Mesenchymal stem cell (in vitro differentiated cells and primary cell): Measurements from ENCODE around the gene NUMA1.

Source experiments
- DNase-seq: peaks from one replicate; pipeline ENCODE4 v3.0.0-alpha.2; 2013
- H2AFZ ChIP-seq: one replicate; pipeline ENCODE4 v1.6.1; 2013; ENCODE audit warnings: low read depth, mild to moderate bottlenecking, control low read depth, inconsistent platforms, low read length, moderate library complexity
- H2AK5ac ChIP-seq: 2 replicates; pipeline ENCODE4 v1.6.1; 2013; ENCODE audit warnings: low read length, moderate library complexity, mild to moderate bottlenecking, inconsistent platforms; ENCODE audit not compliant: severe bottlenecking
- H2BK120ac ChIP-seq: one replicate; pipeline ENCODE4 v1.6.1; 2013; ENCODE audit warnings: low read depth, mild to moderate bottlenecking, inconsistent platforms, low read length, moderate library complexity
- H2BK12ac ChIP-seq, 2 experiments: one replicate each; pipeline ENCODE4 v1.6.1; 2013; ENCODE audit warnings: inconsistent platforms in 2 of 2, low read length in 2 of 2, mild to moderate bottlenecking in 2 of 2, moderate library complexity in 2 of 2, control low read depth in 1 of 2
- H2BK15ac ChIP-seq: one replicate; pipeline ENCODE4 v1.6.1; 2013; ENCODE audit warnings: mild to moderate bottlenecking, low read depth, inconsistent platforms; ENCODE audit not compliant: poor library complexity, severe bottlenecking
- H2BK5ac ChIP-seq: 2 replicates; pipeline ENCODE4 v1.6.1; 2013; ENCODE audit warnings: low read depth, mild to moderate bottlenecking, low read length, control low read depth, inconsistent platforms; ENCODE audit not compliant: poor library complexity, severe bottlenecking
- H3K14ac ChIP-seq, 2 experiments: one replicate each; pipeline ENCODE4 v1.6.1; 2013; ENCODE audit warnings: inconsistent platforms in 2 of 2, low read length in 2 of 2, control low read depth in 1 of 2, mild to moderate bottlenecking in 1 of 2, moderate library complexity in 1 of 2
- H3K18ac ChIP-seq, 2 experiments: one replicate each; pipeline ENCODE4 v1.6.1; 2013; ENCODE audit warnings: inconsistent platforms in 2 of 2, low read length in 2 of 2, control low read depth in 1 of 2, low read depth in 1 of 2, mild to moderate bottlenecking in 1 of 2
- H3K23ac ChIP-seq, 2 experiments: one replicate each; pipeline ENCODE4 v1.6.1; 2013; ENCODE audit warnings: inconsistent platforms in 2 of 2, low read length in 2 of 2, mild to moderate bottlenecking in 2 of 2, moderate library complexity in 2 of 2, control low read depth in 1 of 2
- H3K27ac ChIP-seq: 2 replicates; pipeline ENCODE4 v1.5.1; 2013; ENCODE audit warnings: mild to moderate bottlenecking, moderate library complexity, low read length, control low read depth, inconsistent platforms; ENCODE audit not compliant: poor library complexity, severe bottlenecking
- H3K27me3 ChIP-seq, 2 experiments: 2 replicates each; pipeline versions ENCODE4 v1.6.1 to v1.7.0; 2013; ENCODE audit warnings: low read length in 2 of 2, mild to moderate bottlenecking in 2 of 2, moderate library complexity in 2 of 2, control low read depth in 1 of 2, inconsistent platforms in 1 of 2; ENCODE audit not compliant: control insufficient read depth in 1 of 2, insufficient read depth in 1 of 2
- H3K36me3 ChIP-seq, 2 experiments: 2 replicates each; pipeline versions ENCODE4 v1.6.1 to v1.7.0; 2013; ENCODE audit warnings: low read length in 2 of 2, control low read depth in 1 of 2, inconsistent platforms in 1 of 2, low read depth in 1 of 2, mild to moderate bottlenecking in 1 of 2; ENCODE audit not compliant: insufficient read depth in 2 of 2, control insufficient read depth in 1 of 2
- H3K4ac ChIP-seq, 2 experiments: one replicate each; pipeline ENCODE4 v1.6.1; 2013; ENCODE audit warnings: inconsistent platforms in 2 of 2, low read length in 2 of 2, mild to moderate bottlenecking in 2 of 2, moderate library complexity in 2 of 2, control low read depth in 1 of 2, low read depth in 1 of 2
- H3K4me1 ChIP-seq: 2 replicates; pipeline ENCODE4 v1.6.1; 2013; ENCODE audit warnings: low read depth, low read length, control low read depth; ENCODE audit not compliant: control insufficient read depth, insufficient read depth
- H3K4me2 ChIP-seq: 2 replicates; pipeline ENCODE4 v1.6.1; 2013; ENCODE audit warnings: low read length, mild to moderate bottlenecking, inconsistent platforms; ENCODE audit not compliant: poor library complexity, severe bottlenecking
- H3K4me3 ChIP-seq, 2 experiments: 2 replicates each; pipeline versions ENCODE4 v1.5.1 to v1.7.0; 2013; ENCODE audit warnings: low read length in 2 of 2, mild to moderate bottlenecking in 2 of 2, control low read depth in 1 of 2, low read depth in 1 of 2; ENCODE audit not compliant: insufficient read depth in 1 of 2
- H3K79me1 ChIP-seq: replicated peaks from 2 replicates; pipeline ENCODE4 v1.6.1; 2013; ENCODE audit warnings: mild to moderate bottlenecking, control low read depth, low read length, inconsistent platforms; ENCODE audit not compliant: poor library complexity, severe bottlenecking
- H3K9ac ChIP-seq: 2 replicates; pipeline ENCODE4 v1.7.0; 2013; ENCODE audit warnings: mild to moderate bottlenecking, low read length, moderate library complexity
- H3K9me3 ChIP-seq: 2 replicates; pipeline ENCODE4 v1.7.0; 2013; ENCODE audit warnings: mild to moderate bottlenecking, low read length; ENCODE audit not compliant: control insufficient read depth
- H4K8ac ChIP-seq: one replicate; pipeline ENCODE4 v1.6.1; 2013; ENCODE audit warnings: inconsistent platforms, mild to moderate bottlenecking, low read length, moderate library complexity
- H4K91ac ChIP-seq: one replicate; pipeline ENCODE4 v1.6.1; 2013; ENCODE audit warnings: mild to moderate bottlenecking, low read length, inconsistent platforms
- WGBS: methylation state at CpG from one replicate; pipeline ENCODE4 v1.1.7; 2013; ENCODE audit warnings: mixed read lengths; 5-methylcytosine and 5-hydroxymethylcytosine counted together

NUMA1 gene

DNA sequence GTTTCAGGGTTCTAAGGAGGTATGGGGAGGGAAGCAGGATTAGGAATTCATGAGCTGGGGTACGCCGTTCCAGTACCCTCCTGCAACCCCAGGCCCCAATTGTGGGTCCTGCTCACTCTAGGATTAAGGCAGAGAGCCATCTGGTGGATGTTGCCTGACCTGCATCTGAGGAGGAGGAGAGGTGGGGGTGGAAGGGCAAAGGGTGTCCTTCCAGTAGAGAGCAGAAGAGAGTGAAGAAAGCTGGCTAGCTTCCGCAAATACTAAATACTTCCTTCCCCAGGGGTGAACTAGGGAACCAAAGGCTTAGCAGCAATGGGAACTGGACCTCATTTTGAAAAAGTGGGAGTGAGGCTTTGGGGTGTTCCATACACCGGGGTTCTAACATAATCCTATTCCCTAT is 10.9 kb upstream of the NUMA1 start:
- WGBS: 67% methylated on average over 3 of the region's 4 CpGs
- no peak overlapping the region for H4K8ac ChIP-seq

DNA sequence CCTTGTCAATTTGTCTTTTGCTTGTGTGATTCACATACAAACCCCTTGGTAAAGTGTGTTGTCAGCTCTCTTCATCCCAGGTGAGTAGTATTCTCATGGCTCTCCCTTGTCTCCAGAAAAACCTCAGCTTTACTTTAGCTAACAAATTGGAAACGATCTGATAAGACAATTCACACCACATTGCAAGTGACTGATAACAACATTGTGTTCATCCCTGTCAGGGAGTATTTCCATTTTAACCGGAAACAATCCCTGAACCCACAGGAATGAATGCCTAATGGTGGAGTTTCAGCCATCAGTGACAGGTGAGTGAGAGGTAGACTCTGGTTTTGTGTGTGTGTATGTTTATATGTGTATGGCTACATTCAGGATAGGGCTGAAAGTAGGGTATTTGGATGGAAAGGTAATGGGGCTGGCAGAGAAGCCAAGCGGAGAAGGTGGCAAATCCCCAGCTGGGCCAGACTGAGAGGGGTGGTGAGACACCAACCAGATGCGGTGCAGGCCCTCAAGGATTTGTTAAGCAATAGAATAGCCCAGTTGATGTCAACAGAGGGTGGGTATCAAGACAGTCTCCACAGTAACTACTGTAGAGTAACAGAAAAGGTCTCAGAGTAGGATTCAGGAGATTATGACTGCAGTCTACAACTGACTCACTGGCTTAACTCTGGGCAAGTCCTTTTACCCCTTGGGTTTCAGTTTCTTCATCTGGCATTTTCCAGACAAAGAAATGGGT is 7.9 kb upstream of the NUMA1 start:
- 92% methylated on average over 4 of the region's 4 CpGs for WGBS
- DNase-seq: peak; percentile 34
- H3K18ac ChIP-seq: no peak overlapping the region

More for the DNA sequence above, 10.9 kb upstream of the NUMA1 start:
- Histone ChIP-seq H2BK5ac (no peak overlapping the region), H3K36me3 (peaks cover 20 to 59% of the 10 kb centered on the region in 2 experiments), H3K9me3 (no peaks in the 10 kb centered on the region), H3K27me3 (no peaks in the 10 kb centered on the region), H2BK12ac (no peak overlapping the region), H3K4ac (no peak overlapping the region), H3K4me2 (no peak overlapping the region), H2BK15ac (no peak overlapping the region), H3K9ac (peak overlapping the region; percentile 46), H3K4me3 (no peak overlapping the region), H2AK5ac (no peak overlapping the region), H3K4me1 (peaks cover 2% of the 10 kb centered on the region), H2BK120ac (no peak overlapping the region), H2AFZ (no peak overlapping the region), H3K27ac (no peak overlapping the region), H3K18ac (no peak overlapping the region), H3K23ac (no peak overlapping the region), H4K91ac (no peak overlapping the region), H3K14ac (no peak overlapping the region), H3K79me1 (peaks cover 23% of the 10 kb centered on the region)
- peak; percentile 72 for DNase-seq

DNA sequence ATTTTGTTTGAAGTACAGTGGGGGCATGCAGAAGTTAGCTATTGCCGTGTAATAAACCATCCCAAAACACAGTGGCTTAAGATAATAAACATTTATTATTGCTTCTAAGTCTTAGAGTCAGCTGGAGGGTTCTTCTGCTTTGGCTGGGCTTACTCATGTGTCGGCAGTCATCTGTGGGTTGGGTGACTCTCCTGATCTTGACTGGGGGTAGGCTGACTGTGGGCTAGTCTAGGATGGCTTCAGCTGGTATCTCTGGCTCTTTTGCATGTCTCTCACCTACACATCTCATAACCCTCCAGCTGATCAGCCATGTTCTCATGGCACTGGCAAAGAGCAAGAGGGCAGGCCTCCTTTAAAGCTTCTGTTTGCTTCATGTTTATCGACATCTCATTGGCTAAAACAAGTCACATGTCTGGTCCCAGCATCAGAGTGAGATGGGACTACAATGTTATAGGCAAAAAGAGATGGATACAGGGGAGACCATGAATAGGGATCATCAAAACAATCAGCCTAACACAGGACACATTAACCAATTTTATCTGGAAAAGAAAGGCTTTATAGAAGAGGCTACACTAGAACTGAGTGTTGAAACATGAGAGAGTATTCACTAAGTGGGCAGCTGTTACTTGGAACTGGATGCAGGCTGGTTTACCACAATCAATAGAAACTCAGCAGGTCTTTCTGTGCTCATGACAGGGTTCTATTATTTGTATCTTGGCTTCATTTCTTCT is 5.4 kb upstream of the NUMA1 start:
- no peak overlapping the region for H2AFZ ChIP-seq
- H2BK15ac ChIP-seq: no peak overlapping the region
- no peaks in the 10 kb centered on the region for H3K9me3 ChIP-seq
- H3K4me3 ChIP-seq: no peak overlapping the region
- peaks cover 6 to 46% of the 10 kb centered on the region in 2 experiments for H3K36me3 ChIP-seq
- H4K8ac ChIP-seq: no peak overlapping the region
- no peak overlapping the region for H3K23ac ChIP-seq
- no peak overlapping the region for H3K18ac ChIP-seq
- H2BK5ac ChIP-seq: no peak overlapping the region
- no peak overlapping the region for H3K9ac ChIP-seq
- peaks cover 2% of the 10 kb centered on the region for H3K4me1 ChIP-seq
- H3K14ac ChIP-seq: no peak overlapping the region
- no peak overlapping the region for H2BK120ac ChIP-seq
- no peak overlapping the region for H2BK12ac ChIP-seq
- WGBS: 100% methylated on average over 1 of the region's 3 CpGs
- H3K27ac ChIP-seq: no peak overlapping the region
- peaks cover 19% of the 10 kb centered on the region for H3K79me1 ChIP-seq
- no peak overlapping the region for H3K4me2 ChIP-seq
- DNase-seq: no peak
- H2AK5ac ChIP-seq: no peak overlapping the region
- H3K4ac ChIP-seq: no peak overlapping the region
- H4K91ac ChIP-seq: no peak overlapping the region
- H3K27me3 ChIP-seq: no peaks in the 10 kb centered on the region

More for the DNA sequence above, 7.9 kb upstream of the NUMA1 start:
- no peaks in the 10 kb centered on the region for H3K27me3 ChIP-seq
- H3K9ac ChIP-seq: peak overlapping the region; percentile 62
- no peak overlapping the region for H3K4me3 ChIP-seq
- H3K4me2 ChIP-seq: no peak overlapping the region
- no peak overlapping the region for H4K91ac ChIP-seq
- H3K4me1 ChIP-seq: peaks cover 2% of the 10 kb centered on the region
- H2BK15ac ChIP-seq: no peak overlapping the region
- no peak overlapping the region for H3K4ac ChIP-seq
- peaks cover 8 to 52% of the 10 kb centered on the region in 2 experiments for H3K36me3 ChIP-seq
- H2BK120ac ChIP-seq: no peak overlapping the region
- no peak overlapping the region for H4K8ac ChIP-seq
- no peak overlapping the region for H3K14ac ChIP-seq
- H3K27ac ChIP-seq: no peak overlapping the region
- H2BK5ac ChIP-seq: no peak overlapping the region
- peaks cover 19% of the 10 kb centered on the region for H3K79me1 ChIP-seq
- no peak overlapping the region for H3K23ac ChIP-seq
- no peak overlapping the region for H2AK5ac ChIP-seq
- no peak overlapping the region for H2BK12ac ChIP-seq
- no peak overlapping the region for H2AFZ ChIP-seq
- H3K9me3 ChIP-seq: no peaks in the 10 kb centered on the region

DNA sequence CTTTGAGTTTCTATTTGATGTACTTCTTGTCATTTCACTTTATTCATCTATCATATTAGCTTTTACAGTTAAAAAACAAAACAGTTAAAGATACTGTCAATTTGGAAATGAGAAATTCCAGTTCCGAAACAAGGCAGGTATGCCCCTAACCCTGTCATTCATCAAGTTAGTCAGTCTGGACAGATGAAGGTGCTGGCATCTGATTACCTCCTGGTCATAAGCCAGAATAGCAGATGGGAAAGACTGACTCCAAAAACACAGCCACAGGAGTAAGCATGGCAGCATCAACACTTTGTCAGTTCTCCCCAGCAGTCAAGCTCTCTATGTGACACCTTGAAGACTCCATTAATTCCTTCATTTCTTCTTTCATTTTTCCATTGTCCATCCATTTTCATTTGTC is 4.6 kb upstream of the NUMA1 start:
- WGBS: 100% methylated on average over 1 of the region's 1 CpG
- Histone ChIP-seq H3K9ac (no peak overlapping the region), H3K79me1 (peaks cover 11% of the 10 kb centered on the region), H2AK5ac (no peak overlapping the region), H4K91ac (no peak overlapping the region), H2BK15ac (no peak overlapping the region), H3K18ac (no peak overlapping the region), H3K36me3 (peaks cover 6 to 38% of the 10 kb centered on the region in 2 experiments), H3K9me3 (no peaks in the 10 kb centered on the region), H3K4ac (no peak overlapping the region), H3K27ac (no peak overlapping the region), H3K27me3 (no peaks in the 10 kb centered on the region), H3K4me3 (no peak overlapping the region), H2BK12ac (no peak overlapping the region), H4K8ac (no peak overlapping the region), H2AFZ (no peak overlapping the region), H3K4me1 (peaks cover 2% of the 10 kb centered on the region), H2BK120ac (no peak overlapping the region), H3K4me2 (no peak overlapping the region), H3K14ac (no peak overlapping the region), H3K23ac (no peak overlapping the region), H2BK5ac (no peak overlapping the region)
- DNase-seq: no peak
